ENCODE data around the gene SDHC.

Gene SDHC

GRCh38 chr1:161314201-161314981 is at the start of gene SDHC:
TSS of gene SDHC (plus strand) at chr1:161314381. CDS start at chr1:161314406, 25 bp downstream.
- peak; percentile 90 for DNase-seq

DNA sequence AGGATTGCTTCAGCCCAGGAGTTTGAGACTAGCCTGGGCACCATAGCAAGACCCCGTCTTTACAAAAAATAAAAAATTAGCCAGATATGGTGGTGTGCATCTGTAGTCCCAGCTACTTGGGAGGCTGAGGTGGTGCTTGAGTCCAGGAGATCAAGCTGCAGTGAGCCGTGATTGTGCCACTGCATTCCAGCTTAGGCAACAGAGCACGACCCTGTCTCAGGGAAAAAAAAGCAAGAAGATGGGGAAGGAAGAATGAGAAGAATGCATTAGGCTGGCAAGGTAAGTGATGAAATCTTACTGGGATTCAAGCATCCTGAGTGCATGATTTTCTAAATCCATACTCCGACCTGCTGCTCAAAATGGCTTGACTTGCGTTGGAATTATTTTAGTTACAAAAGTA is 48.9 kb upstream of the SDHC start:
- DNase-seq: no peak

- no peak for DNase-seq
These were observed 48.0 kb upstream of the SDHC start for GRCh38 chr1:161266202-161266601.

- no peak for DNase-seq
These were observed 47.3 kb upstream of the SDHC start for GRCh38 chr1:161266836-161267235.

DNA sequence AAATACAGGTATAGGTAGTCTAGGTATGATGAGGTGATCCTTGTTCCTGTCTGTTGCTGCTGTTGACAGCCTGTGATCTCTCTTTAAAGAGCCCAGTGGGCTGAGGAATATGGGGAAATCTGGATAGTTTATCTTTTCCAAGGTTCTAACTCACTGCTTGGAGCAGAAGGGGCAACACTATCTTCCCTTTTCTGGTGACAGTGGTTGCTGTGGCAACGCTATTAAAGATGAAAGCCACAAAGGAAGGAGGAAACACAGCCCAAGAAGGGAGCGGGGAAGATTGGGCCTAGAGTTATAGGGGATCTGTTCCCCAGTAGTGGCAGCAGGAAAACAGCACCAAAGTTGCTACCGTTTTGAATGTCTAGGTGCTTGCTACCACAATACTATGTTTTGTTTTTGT is 46.9 kb upstream of the SDHC start:
- DNase-seq: no peak

DNA sequence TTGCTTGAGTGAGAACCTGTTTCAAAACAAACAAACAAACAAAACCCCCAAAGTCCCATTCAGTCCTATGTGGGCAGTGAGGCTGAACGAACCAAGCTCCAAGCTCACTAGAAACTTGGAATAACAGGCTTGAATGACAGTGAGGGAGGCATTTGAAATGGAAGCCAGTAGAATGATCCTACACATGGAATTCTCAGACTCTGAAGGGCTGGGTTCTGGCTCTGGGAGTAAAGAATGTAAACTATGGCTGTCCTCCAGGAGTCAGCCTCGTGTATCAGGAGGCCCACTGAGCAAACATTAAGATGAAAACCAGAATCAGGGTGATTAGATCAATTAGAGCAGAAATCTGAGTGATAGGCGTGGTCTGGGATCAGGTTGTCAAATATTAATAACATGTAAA is 40.8 kb upstream of the SDHC start:
- DNase-seq: no peak

- DNase-seq: no peak
These were observed 39.3 kb upstream of the SDHC start for GRCh38 chr1:161274874-161275273.

- no peak for DNase-seq
These were observed 31.2 kb upstream of the SDHC start for GRCh38 chr1:161282991-161283390.

DNA sequence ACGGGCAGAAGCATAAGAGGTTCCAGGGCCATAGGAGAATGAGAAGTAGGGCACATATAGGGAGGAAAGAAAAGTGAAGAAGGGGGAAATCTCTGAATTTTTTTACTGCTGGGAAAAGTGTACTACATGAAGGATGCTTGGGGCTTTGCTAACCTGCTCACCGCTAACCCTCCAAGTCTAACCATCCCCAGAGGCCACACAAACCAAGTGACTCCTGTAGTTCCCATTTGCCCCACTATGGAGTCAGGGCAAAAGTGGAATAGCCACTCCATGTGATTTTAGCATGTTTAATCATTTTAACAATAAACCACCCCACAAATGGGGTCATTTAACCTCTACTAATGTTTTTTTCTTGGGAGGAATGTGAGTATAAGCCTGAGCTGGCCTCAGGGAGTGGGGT is 29.1 kb upstream of the SDHC start:
- DNase-seq: no peak

- DNase-seq: no peak
These were observed 28.7 kb upstream of the SDHC start for GRCh38 chr1:161285521-161285920.

- DNase-seq: no peak
These were observed 26.6 kb upstream of the SDHC start for GRCh38 chr1:161287482-161288054.

DNA sequence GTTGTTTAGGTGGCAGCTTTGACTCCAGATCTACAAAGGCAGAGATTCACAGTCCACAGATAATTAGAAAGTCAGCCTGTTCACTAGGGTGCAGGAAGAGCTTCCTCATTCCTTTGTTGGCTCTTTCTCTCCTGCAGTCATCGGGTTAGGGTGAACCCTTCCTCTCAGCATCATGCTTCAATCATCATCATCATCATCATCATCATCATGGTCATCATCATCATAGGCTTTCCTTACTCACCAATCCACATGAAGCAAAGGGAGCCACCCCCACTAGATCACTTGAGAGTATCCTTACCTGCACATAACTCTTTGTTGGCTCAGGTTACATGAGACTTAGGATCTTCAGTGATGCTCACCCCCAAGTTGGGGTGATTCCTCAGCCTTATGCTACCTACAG is 23.4 kb upstream of the SDHC start:
- no peak for DNase-seq

DNA sequence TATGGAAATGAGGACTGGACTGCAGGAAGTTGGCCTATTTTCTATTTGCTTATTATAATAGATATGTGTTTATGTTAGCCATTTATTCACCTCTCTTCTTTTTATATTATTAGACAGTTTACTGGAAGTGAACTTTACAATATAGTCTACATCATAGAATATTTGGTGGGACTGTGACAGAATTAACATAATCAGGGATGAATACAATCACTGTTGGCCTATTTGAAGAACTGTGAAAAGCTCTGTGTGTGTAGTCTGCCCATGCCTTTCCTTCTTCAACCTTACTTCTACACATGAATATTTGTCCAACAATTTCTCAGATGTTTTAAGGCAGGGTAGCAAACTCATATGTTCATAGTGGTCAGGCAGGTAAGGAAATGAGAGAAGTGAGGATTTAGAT is 16.8 kb upstream of the SDHC start:
- no peak for DNase-seq

- DNase-seq: no peak
These were observed 16.1 kb upstream of the SDHC start for GRCh38 chr1:161298116-161298515.

DNA sequence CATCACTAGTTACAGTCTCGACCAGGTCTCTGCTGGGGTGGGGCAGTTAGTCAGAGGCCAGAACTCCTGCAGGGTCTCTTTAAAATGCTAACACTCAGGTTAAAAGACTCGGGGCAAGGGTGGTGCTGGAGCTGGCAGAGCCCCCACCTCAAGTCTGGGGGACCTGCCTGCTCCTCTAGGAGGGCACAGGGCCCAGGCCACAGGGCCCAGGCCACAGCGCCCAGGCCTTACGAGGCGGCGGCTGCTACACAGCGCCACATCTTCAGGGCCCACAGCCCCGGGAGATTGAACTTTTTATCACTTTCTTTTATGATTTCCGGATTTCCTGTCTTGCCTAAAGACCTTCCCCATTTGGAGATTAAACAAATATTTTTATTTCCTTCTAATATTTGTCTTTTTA is 14.8 kb upstream of the SDHC start:
- no peak for DNase-seq

DNA sequence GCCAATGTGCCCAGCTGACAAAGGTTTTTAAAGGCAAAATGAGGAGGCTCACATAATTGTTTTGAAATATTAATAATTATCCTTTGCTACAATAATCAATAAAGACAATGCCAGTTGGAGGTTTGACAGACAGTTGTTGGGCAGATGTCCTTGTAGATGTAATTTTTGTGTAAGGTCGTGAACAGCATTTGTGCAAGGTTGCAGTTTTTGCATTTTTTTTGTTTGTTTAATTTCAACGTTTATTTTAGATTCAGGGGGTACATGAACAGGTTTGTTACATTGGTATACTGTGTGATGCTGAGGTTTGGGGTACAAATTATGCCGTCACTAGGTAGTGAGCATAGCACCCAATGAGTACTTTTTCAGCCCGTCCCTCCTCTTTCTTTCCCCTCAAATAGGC is 13.7 kb upstream of the SDHC start:
- no peak for DNase-seq

- DNase-seq: peak; percentile 14
These were observed 9.0 kb upstream of the SDHC start for GRCh38 chr1:161304927-161305866.

DNA sequence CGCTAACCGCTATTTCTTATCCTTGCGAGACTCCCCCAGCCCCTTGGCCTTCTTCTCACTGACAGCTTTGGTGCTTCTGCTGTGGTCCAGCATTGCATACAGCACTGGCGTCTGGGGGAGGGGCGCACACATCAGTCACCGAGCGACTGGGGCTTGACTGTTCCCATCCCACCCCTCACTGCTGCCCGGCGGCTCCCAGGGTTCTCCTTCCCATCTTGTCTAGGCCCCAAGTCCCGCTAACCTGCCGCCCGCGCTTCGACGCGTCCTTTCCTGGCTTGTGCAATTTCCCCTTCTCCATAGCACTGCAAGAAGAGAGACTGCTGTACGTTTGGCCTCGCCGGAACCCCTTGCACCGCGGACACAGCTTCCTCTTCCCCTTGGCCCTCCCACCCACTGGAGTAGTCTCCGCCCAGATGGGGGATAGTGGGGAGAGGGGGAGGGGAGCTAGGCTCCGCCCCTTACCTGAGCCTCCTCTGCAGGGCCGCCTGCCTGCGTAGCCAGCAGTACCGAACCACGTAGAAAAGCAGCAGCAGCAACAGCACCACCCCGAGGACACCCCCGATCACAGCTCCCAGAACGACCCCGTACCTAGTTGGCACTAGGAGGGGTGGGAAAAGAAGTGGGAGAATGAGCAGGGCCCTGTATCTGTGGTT is 8.2 kb upstream of the SDHC start:
- DNase-seq: peak; percentile 90

DNA sequence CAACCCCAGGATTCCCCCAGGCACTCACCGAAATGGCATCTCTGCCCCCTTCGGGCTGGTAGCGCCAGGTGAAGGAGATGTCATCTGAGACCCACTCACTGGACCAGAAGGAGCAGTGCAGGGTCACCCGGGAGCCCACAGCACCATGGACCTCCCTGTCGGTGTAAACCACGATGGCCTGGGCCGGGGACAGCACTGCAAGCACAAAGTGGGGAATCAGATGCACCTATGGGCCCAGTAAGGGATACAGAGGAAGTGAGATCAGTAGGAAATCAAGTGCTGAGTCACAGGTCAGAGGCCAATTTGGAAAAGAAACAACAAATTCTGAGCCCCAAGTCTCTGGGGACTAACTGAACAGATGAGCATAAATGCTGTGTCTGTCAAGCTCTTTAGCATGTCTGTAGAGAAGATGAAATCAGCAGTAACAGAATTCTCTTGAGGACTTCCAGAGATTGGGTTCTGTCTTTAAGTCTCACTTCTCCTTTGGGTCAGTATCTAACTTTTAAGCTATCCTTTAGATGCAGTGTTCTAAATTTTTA is 6.9 kb upstream of the SDHC start:
- no peak for DNase-seq

DNA sequence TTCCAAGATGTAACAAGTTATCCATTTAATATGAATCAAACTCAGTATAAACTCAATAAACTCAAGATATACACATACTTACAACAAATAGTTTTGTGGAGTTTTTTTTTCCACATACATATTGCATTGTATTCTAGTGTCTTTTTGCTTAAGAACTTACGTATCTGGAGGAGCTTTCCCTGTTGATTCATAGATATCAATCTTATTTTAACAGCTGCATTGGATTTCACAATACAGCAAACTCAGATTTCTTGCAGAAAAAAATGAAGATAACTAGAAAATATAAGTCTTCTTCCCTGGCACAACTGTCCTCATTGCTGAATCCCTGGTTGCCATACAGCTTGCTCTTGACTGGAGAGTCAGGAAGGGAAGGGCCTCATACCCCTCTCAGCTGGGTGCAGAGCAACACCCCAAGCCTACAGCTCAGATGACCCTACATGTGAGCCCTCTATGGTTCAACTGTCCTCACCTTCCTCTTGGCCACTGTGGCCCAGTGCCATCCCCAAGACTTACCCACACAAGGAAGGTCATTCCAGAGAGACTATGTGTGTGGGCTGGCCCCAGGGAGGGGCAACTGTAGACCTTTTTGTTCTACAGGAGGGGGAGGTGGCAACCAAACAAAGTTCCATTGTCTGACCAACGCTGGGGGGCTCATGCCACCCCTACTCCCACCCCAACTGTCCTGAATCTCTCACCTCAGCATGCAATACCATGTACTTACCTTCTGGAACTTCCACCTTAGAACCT is 6.1 kb upstream of the SDHC start:
- DNase-seq: no peak

- DNase-seq: no peak
These were observed 4.3 kb upstream of the SDHC start, which contains the start of gene MPZ for GRCh38 chr1:161309868-161310267. TSS of gene MPZ (minus strand) at chr1:161309968. CDS start at chr1:161309905, 63 bp downstream.

- no peak for DNase-seq
These were observed 2.5 kb upstream of the SDHC start for GRCh38 chr1:161311595-161312181.
